22Rv1 (cell line): Measurements from ENCODE around the gene RPA1.

ENCODE experiments used
- CTCF ChIP-seq: fragments of 450-650 bp; IDR thresholded peaks from 2 replicates; pipeline ENCODE4 v1.5.1; 2017; ENCODE audit warnings: mild to moderate bottlenecking
- ZFX ChIP-seq: fragments of 450-650 bp; IDR thresholded peaks from 2 replicates; pipeline ENCODE4 v1.6.1; 2017; ENCODE audit warnings: antibody characterized with exemption, borderline replicate concordance

GRCh38 chr17:1810450-1811103, 19.2 kb upstream of the RPA1 start:
- TF ChIP-seq CTCF (no peak), ZFX (no peak)
